ENCODE measurements around the gene CGN. TPM values are rescaled to one million over a fixed set of nuclear protein-coding genes. Genes with fewer than 3 reads are reported as not detected.

The CGN gene
- total RNA-seq, 4 donors from 2014 or later: 0.44 to 0.98 TPM; not detected in 2

GRCh38 chr1:151501474-151501873, 9.7 kb upstream of the CGN start:
- no peak for TF ChIP-seq CTCF (IDR thresholded peaks at IDR 0.05; ENCODE audit: low read depth)

- no peak for TF ChIP-seq CTCF (IDR thresholded peaks at IDR 0.05; ENCODE audit: low read depth)
Measured at GRCh38 chr1:151502035-151502700, 9.0 kb upstream of the CGN start.

DNA sequence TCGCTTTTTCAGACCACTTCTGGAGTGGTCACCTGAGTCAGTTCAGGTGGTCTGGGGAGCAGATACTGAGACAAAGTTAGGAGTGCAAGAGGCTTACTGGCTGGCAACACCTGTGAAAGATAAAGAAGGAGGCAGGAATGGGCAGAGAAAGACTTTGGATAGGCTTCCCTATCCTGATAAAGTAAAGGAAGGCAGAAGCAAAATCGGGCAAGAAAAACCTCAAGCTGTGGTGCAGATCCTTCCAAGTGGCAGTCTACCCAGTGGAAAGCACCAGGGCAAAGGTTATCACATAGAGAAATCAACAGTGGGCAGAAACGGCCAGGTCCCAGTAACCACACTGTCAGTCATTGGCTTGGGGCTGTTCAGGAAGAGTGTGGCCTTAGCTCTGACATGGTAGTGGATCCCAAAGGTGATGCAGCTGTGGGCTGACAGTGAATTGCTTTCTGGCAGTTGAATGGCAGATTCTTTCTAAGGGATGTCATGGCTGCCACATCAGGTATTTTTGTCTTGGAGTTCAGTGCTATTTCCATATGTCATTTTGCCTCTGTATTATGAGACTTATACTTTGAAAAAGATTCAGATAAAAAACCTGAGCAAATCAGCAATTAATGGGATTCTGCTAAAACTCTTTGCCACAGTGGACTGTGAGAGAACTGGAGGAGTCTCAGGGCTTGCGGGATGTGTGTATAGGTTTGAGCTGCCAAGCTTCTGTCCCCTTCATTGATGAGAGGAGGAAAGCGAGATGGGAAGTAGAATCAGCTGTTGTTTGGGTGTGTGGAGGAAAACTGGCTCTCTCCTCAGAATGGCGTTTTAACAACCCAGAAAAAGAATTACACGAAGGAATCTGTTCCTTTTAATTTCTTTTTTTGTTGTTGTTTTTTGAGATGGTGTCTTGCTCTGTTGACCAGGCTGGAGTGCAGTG, 8.1 kb upstream of the CGN start:
- TF ChIP-seq CTCF (IDR thresholded peaks at IDR 0.05; ENCODE audit: low read depth): no peak

- TF ChIP-seq CTCF (IDR thresholded peaks at IDR 0.05; ENCODE audit: low read depth): no peak
Measured at GRCh38 chr1:151504252-151504651, 6.9 kb upstream of the CGN start.

DNA sequence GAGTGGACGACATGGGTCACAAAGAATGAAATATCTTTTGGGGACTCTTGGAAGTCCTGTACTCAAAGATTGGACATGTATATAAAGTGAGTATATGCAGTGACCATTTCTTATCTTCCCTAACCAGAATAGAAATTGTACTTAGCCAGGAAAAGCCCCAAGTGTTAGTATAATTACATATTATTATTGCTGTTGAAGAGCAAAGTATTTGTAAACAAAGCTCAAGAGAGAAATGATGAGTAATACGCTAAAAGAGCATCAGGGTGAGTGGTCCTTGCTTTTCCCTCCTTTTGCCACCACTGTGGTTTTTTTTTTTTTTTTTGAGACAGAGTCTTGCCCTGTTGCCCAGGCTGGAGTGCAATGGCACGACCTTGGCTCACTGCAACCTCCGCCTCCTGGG, 6.4 kb upstream of the CGN start:
- TF ChIP-seq CTCF (IDR thresholded peaks at IDR 0.05; ENCODE audit: low read depth): no peak

- no peak for TF ChIP-seq CTCF (IDR thresholded peaks at IDR 0.05; ENCODE audit: low read depth)
Measured at GRCh38 chr1:151508833-151509232, 2.4 kb upstream of the CGN start.

GRCh38 chr1:151509350-151510019, 1.7 kb upstream of the CGN start:
- TF ChIP-seq CTCF (IDR thresholded peaks at IDR 0.05; ENCODE audit: low read depth): no peak
